Measurements from ENCODE around the gene SLC38A7. TPM values are rescaled to one million over a fixed set of nuclear protein-coding genes. Genes with fewer than 3 reads are reported as not detected.

Gene SLC38A7
- total and polyA plus RNA-seq, 2 experiments from 2014 or later, result 13.9 to 27.8 TPM

GRCh38 chr16:58651965-58652348 lies 32.6 kb downstream of the SLC38A7 start:
- H3K4me1 Mint-ChIP-seq, result peaks cover 5% of the 10 kb centered on the region; the same call in 2 of the 3 replicates

GRCh38 chr16:58649707-58650106 lies 34.9 kb downstream of the SLC38A7 start:
- no peaks in the 10 kb centered on the region for H3K9me3 Mint-ChIP-seq
- 0 out of 2 replicates have a peak overlapping the region, but pooled peaks have one; percentile 18 for H2AFZ ChIP-seq
- no peak overlapping the region for H3K27ac ChIP-seq (ENCODE audit: low read depth)
- H4K20me1 ChIP-seq (replicated peaks; ENCODE audit: insufficient read depth), result no peaks in the 10 kb centered on the region
- H3K4me3 ChIP-seq, result no peak overlapping the region
- peaks cover 5% of the 10 kb centered on the region; the same call in 2 of the 3 replicates for H3K4me1 Mint-ChIP-seq
- H3K9me2 ChIP-seq (ENCODE audit: insufficient read depth), result no peaks in the 10 kb centered on the region
- H3K27ac Mint-ChIP-seq, result no peak overlapping the region
- no peak overlapping the region for H3K4me2 ChIP-seq
- ATAC-seq, result no peak
- H3K27me3 ChIP-seq (ENCODE audit: insufficient read depth), result no peaks in the 10 kb centered on the region; the same call in 1 of the 2 replicates
- no peaks in the 10 kb centered on the region for H3F3A ChIP-seq (replicated peaks; ENCODE audit: low read depth)
- H3K79me2 ChIP-seq (replicated peaks; ENCODE audit: insufficient read depth), result no peaks in the 10 kb centered on the region
- H3K4me1 ChIP-seq (ENCODE audit: insufficient read depth), result 0 out of 2 replicates have a peak, but pooled peaks cover 5% of the 10 kb centered on the region
- no peak for TF ChIP-seq STAT1 (IDR thresholded peaks at IDR 0.05; ENCODE audit: unreplicated experiment)
- no peak for TF ChIP-seq CREB1 (CRISPR knock-in tag; IDR thresholded peaks at IDR 0.05; ENCODE audit: low read depth)
- peaks cover 10% of the 10 kb centered on the region for H3K27me3 Mint-ChIP-seq (ENCODE audit: insufficient read depth, low read depth, poor library complexity)
- H3K4me3 Mint-ChIP-seq, result no peak overlapping the region
- no peaks in the 10 kb centered on the region for H3K36me3 Mint-ChIP-seq (ENCODE audit: low read depth)
- DNase-seq (ENCODE audit: low spot score), result no peak
- no peaks in the 10 kb centered on the region for H3K36me3 ChIP-seq (ENCODE audit: insufficient read depth)

More at GRCh38 chr16:58651965-58652348, 32.6 kb downstream of the SLC38A7 start:
- Histone ChIP-seq H3K4me3 (no peak overlapping the region), H2AFZ (no peak overlapping the region), H3K36me3 (ENCODE audit: insufficient read depth) (no peaks in the 10 kb centered on the region), H4K20me1 (replicated peaks; ENCODE audit: insufficient read depth) (no peaks in the 10 kb centered on the region), H3K27ac (ENCODE audit: low read depth) (no peak overlapping the region), H3K4me1 (ENCODE audit: insufficient read depth) (0 out of 2 replicates have a peak, but pooled peaks cover 5% of the 10 kb centered on the region), H3K9me2 (ENCODE audit: insufficient read depth) (no peaks in the 10 kb centered on the region), H3K4me2 (no peak overlapping the region), H3K27me3 (ENCODE audit: insufficient read depth) (no peaks in the 10 kb centered on the region; the same call in 1 of the 2 replicates), H3F3A (replicated peaks; ENCODE audit: low read depth) (no peaks in the 10 kb centered on the region), H3K79me2 (replicated peaks; ENCODE audit: insufficient read depth) (no peaks in the 10 kb centered on the region)
- H3K27ac Mint-ChIP-seq, result no peak overlapping the region
- no peaks in the 10 kb centered on the region for H3K9me3 Mint-ChIP-seq
- peaks cover 5% of the 10 kb centered on the region for H3K27me3 Mint-ChIP-seq (ENCODE audit: insufficient read depth, low read depth, poor library complexity)
- TF ChIP-seq REST (IDR thresholded peaks at IDR 0.05; ENCODE audit: unreplicated experiment) (no peak), ETS1 (IDR thresholded peaks at IDR 0.05) (no peak), STAT1 (IDR thresholded peaks at IDR 0.05; ENCODE audit: unreplicated experiment) (no peak), ZNF331 (CRISPR knock-in tag; IDR thresholded peaks at IDR 0.05; ENCODE audit: low read depth) (no peak)
- DNase-seq (ENCODE audit: low spot score) (no peak), ATAC-seq (no peak)
- no peaks in the 10 kb centered on the region for H3K36me3 Mint-ChIP-seq (ENCODE audit: low read depth)
- no peak overlapping the region for H3K4me3 Mint-ChIP-seq
